OCI-LY7 (cell line): ENCODE results near the gene CYP19A1.

Experiments
- EZH2phosphoT487 ChIP-seq: fragments of 200-600 bp; sonication (generic); IDR thresholded peaks from 2 replicates; pipeline ENCODE4 v1.6.1; 2018; ENCODE audit warnings: low read depth, borderline replicate concordance, mild to moderate bottlenecking, mixed run types, antibody characterized with exemption, low read length, moderate library complexity, mixed read lengths
- TF ChIP-seq, protein P1 (sequence below): fragments of 200-600 bp; sonication (generic); conservative IDR thresholded peaks from 2 replicates; pipeline ENCODE4 v1.5.1; 2014; ENCODE audit warnings: mild to moderate bottlenecking, antibody characterized with exemption, low read length, moderate library complexity, mixed read lengths

DNA sequence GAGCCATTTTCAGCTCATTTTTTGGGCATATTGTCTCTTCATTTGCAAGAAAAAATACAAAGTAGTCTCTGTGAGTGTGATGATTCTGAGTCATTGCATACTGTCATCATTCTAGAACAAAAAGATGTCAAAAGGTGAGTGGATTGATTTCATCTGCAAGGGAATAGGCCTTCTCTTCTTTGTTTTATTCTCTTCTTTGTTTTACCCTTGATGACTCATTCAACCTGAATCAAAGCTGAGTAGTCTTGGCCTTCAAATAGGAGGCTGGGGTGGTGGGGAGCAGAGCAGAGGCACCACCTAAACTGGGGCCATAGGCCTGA is 25.4 kb downstream of the CYP19A1 start:
- TF ChIP-seq, protein P1, sequence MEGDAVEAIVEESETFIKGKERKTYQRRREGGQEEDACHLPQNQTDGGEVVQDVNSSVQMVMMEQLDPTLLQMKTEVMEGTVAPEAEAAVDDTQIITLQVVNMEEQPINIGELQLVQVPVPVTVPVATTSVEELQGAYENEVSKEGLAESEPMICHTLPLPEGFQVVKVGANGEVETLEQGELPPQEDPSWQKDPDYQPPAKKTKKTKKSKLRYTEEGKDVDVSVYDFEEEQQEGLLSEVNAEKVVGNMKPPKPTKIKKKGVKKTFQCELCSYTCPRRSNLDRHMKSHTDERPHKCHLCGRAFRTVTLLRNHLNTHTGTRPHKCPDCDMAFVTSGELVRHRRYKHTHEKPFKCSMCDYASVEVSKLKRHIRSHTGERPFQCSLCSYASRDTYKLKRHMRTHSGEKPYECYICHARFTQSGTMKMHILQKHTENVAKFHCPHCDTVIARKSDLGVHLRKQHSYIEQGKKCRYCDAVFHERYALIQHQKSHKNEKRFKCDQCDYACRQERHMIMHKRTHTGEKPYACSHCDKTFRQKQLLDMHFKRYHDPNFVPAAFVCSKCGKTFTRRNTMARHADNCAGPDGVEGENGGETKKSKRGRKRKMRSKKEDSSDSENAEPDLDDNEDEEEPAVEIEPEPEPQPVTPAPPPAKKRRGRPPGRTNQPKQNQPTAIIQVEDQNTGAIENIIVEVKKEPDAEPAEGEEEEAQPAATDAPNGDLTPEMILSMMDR: no peak
- TF ChIP-seq EZH2phosphoT487: no peak
